Activated CD8-positive, alpha-beta memory T cell treated with anti-CD3 and anti-CD28 coated beads, Interleukin-2, amount 50 U/mL, for 1 hour (primary cell): ENCODE results near the gene TMEM94.
"Not testable (repeated sequence)": the region's sequence is repeated elsewhere in the genome, so short reads cannot be mapped to it uniquely, and the experiment has no call there.

ENCODE experiments used
- DNase-seq: peaks from one replicate; pipeline ENCODE4 v3.0.0-alpha.2; 2020; ENCODE audit errors: extremely low read depth

TMEM94 gene

DNA sequence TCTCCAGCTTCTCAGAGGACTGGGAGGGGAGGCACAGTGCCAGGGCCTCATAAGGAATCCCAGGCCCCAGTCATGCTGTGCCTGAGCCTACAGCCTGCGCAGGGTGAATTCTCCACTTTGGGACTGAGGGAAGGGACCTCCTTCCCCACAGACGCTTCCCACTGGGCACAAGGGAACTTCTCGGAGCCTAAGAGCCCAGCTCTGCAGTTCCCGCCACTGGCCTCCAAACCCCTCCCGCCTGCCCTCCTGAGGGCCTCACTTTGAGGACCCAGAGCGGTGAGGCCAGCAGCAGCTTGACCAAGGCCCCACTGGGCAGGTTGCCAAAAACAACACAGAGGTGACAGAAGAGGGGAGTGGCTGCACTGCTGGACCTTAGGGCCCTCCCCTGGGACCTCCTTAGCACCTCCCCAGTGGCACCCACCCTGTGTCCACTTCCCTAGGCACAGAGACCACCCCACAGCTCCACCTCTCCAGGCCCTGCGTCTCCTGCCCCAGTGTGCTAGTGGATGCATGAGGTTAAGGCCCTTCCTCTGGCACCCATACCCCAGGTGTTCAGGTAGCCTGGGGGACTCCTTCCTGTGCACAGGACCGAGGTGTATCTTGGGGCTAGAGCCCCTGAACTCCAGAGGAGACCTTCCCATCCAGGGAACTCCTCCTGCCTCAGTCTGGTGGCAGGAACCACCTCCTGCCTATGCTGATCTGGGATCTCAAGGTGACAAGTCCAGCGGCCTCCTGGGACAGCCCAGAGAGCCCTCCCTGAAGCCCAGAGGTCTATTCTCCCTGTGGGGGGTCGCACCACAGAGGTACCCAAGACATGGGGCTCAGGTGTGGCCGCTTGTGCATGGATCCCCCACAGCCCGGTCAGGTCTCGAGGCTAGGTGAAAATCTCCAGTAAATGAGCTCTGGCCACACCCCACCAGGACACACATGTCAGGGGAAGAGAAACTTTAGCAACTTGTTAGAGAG, 55.5 kb downstream of the TMEM94 start:
- no peak for DNase-seq

DNA sequence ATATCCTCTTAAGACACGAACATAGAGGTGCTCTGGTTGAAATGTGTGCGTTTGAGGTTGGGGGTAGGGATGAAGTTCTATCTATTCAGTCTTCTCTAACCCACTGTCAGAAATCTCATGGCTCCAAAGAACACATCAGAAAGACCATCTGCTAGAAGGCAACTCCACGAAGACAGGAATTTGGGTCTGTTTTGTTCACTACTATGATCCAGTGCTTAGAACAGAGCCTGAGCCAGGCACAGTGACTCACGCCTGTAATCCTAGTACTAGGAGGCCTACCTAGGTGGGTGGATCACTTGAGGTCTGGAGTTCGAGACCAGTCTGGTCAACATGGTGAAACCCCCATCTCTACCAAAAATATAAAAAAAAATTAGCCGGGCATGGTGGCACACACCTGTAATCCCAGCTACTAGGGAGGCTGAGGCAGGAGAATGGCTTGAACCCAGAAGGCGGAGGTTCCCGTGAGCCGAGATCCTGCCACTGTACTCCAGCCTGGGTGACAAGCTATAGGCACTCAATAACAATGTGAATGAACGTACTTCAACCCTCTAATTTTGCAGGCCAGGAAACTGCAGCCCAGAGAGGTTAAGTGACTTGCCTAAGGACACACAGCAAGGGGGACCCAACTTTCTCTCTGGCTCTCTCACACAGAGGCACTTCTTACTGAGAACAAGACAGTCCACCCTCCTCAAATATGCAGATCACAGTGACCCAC, 56.6 kb downstream of the TMEM94 start:
- no peak for DNase-seq

DNA sequence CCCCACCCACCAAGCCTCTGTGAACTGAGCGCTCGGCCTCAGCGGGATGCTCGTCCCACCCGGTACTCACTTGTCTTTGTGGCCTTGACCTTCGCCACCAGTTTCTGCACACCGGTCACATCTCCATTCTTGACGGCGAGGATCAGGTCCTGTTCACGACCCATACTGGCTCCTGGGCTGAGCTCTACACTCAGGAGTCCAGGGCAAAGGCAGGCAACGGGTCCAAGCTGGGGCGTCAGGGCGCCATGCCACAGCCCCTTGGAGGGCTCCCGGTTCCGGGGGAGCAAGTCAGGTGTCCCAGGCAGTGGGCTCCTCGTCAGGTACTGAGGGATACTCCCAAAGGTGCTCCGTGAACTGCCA, 57.2 kb downstream of the TMEM94 start:
- DNase-seq, result no peak

DNA sequence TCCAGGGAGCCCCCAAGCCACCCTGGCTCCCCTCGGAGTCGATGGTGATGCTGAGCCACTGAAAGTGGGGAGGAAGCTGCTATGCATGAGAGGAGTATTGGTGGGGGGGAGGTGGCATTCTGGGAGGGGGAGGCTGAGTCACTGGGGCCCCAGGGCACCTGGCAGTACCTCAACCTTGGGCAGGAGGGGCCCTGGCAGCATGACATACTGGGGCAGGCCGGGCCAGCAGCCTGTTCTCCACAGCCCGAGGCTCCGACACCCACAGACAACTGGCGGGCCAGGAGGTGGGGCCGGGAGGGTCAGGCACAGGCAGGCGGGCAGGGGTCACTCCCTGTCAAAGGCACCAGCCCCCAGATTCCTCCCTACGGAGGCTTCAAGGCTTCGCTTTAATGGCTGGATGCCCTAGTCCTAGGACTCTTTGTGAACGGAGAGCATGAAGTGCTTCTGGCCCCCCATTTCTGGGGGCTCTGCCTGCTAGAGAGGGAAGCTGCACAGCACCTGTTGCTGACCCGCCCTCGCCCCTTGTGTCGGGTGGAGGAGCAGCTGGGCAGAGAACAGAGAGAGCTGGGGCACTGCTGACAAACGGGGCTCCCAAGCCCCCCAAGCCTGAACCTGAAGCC, 58.0 kb downstream of the TMEM94 start:
- no peak for DNase-seq

DNA sequence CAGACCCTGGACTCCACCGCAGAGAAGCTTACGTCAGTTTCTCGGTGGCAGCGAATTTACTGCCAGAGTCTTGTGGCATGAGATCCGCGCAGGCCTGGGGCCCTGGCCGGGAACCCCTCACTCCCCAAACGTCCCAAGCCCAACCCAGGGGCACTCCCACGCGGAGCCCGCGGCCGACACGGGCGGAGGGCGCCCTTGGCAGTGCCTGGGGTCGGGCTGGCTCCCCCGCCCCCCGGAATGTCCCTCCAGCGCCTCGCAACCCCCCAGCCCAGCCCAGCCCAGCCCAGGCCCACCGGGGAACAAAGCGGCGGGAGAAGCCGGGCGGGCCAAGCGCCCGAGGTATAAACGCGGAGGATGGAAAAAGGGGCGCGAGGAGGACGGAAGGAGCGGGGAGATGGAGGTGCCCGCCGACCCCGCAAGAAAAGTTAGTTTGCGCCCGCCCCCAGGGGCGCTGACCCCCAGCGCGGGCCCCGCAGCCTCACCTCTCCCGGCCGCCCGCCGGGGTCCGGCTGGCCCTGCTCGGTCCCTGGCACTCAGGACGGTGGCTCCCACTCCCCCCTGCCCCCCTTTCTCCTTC, 58.6 kb downstream of the TMEM94 start:
- DNase-seq, result no peak

DNA sequence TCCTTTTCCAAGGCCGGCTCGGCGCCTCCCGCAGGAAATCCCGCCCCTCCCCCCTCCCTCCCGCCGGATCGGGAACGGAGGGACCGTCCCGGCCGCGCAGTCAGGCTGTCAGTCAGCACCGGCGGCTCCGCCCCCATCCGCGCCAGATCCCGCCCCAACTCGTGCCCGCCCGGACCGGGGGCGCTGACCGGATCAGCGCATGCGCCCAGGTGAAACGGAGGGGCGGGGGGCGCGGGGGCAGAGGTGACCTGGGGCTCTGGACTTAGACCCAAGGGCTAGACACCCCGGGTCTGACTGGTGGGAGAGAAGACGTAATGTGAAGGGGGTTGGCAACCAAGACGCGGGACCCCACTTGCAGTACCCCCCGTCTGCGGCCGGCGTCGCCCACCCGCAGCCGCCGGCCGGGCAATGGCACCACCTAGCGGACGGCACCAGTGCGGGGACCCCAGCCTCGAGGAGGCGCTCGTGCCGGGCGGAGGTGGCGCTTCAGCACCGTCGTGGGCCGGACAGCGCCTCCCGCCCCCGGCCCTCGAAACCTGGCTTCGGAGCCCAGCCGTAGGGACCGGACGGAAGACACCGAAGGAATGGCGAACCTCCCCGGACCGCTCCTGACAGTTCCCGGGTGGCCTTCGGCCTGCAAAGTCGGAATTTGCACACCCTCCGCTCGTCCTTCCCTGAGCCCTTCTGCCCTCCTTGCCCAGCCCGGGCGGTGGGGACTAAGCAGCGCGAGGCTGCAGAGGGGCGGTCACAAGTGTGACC, 59.2 kb downstream of the TMEM94 start, which contains the start of gene CASKIN2:
CASKIN2 (minus strand) TSS at position 42 of the 759 bp plus-strand sequence. CDS start 1,733 bp downstream, outside the sequence.
- DNase-seq, result no peak

DNA sequence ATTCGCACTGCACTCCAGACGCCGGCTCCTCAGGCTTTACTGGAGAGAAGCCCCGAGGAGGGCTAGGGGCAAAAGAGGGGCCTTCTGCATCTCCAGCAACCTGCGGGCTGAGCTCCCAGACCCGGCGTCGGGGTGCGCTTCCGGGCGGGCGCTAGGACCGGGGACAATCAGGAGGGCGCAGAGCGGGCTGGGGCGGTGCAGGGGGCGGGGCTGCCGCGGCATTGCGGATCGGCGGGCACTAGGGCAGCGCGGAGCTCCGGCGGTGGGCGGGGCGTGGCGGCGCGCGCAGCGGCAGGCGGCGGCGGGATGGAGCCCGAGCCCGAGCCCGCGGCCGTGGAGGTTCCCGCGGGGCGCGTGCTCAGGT, 59.8 kb downstream of the TMEM94 start, which contains the start of gene TSEN54:
TSEN54 (plus strand) TSS at position 274 of the 364 bp plus-strand sequence; CDS start at position 307, 33 bp downstream.
- peak; percentile 77 for DNase-seq

DNA sequence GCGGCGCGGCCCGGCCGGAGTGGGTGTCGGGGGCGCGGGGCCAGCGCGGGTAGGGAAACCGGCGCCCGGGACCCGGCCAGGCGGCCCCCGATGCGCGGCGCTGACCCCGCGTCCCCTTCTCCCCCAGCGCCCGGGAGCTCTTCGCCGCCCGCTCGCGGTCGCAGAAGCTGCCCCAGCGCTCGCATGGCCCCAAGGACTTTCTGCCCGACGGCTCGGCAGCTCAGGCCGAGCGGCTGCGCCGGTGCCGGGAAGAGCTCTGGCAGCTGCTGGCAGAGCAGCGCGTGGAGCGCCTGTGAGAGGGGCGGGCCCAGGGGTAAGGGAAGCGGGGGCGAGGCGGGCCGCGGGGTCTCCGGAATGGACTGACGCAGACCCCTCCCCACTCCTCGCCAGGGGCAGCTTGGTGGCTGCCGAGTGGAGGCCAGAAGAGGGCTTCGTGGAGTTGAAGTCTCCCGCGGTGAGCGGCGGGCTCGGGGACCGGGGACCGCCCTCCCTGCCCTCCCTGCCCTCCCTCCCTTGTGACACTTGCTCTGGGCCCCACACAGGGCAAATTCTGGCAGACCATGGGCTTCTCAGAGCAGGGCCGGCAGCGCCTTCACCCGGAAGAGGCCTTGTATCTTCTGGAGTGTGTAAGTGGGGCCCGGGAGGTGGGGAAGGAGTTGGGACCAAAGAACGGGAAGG, 60.3 kb downstream of the TMEM94 start:
- no peak for DNase-seq

DNA sequence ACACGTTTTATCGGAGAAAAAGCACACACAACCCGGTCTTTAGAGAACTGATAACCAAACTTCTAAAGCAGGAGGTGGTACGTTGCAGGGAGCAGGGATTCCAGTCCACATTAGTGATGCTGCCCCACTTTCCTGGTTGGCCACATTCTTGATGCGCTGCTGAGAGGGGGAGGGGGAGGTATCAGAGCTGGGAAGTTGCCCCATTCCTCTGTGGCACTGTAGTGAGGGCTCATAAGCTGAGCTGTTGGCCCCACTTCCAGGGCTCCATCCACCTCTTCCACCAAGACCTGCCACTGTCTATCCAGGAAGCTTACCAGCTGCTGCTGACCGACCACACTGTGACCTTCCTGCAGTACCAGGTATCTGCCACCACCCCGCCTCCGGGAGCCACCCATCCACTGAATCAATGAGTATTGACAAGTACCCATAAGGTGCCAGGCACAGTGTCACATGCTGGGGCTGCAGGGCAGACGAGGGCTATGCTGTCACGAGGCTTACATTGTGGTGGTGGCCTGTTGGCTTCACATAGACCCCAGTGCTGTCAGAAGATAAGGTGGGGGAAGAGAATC, 60.9 kb downstream of the TMEM94 start:
- no peak for DNase-seq

DNA sequence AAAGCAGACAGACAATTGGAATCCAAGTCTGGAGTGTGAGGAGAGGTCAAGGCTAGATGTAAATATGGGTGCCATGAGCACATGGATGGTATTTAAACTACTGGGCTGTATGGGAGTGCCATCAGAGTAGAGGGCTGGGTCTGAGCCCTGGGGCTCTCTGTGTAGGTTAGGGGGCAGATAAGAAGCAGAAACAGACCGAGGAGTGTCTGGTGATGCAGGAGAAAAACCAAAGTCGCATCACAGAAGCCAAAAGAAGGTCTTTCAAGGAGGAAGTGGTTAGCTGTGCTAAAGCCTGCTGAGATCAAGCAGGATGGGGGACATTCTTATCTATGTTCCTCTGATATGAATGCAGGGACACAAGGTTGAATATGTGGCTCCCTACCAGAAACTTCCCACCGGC, 61.8 kb downstream of the TMEM94 start:
- peak; percentile 48 for DNase-seq

DNA sequence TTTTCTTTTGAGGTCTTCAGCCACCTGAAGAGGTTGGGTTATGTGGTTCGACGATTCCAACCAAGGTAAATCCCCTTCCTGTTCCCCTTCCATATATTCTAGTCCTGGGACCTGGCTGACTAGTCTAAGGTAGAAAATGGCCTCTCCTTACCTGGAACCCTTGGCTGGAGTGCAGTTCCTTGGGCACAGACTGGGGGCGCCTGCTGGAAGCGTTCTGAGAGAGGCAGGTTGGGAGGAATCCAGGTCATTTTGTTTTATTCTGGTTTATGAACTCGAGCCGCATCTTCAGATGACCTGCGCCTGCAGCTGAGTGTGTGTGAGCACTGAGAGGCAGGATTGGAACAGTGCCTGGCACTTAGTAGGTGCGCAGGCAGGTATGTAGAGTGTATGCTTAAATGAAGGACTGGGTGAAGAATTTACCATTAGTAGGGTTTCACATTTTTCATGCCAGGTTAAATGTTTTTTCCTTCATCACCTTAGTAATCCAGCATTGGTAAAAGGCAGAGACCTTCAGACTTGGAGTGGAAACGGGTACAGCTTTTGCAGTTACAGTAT, 62.6 kb downstream of the TMEM94 start:
- DNase-seq, result no peak

DNA sequence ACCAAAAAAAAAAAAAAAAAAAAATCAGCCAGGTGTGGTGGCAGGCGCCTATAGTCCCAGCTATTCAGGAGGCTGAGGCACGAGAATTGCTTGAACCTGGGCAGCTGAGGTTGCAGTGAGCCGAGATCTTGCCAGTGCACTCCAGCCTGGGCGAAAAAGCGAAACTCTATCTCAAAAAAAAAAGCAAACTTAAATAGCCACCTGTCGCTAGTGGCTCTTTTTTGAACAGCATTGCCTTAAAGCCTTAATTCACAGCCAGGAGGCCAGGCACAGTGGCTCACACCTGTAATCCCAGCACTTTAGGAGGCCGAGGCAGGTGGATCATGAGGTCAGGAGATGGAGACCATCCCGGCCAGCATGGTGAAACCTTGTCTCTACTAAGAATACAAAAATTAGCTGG, 64.0 kb downstream of the TMEM94 start:
- not testable (repeated sequence) for DNase-seq

DNA sequence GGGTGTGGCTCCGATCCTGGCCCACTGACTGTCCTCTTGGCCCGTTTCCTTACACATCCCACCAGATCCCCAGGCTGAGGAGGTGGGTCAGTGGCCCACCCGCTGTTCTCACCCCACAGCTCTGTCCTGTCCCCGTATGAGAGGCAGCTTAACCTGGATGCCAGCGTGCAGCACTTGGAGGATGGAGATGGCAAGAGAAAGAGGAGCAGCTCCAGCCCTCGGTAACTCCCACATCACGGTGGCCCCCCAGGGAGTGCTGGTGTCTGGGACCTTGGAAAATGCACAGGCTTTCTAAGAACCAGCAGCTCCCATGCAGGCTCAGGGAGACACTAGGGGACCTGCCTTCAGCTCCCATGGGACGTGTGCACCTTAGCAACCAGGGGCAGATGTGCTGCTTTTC, 64.9 kb downstream of the TMEM94 start:
- no peak for DNase-seq

DNA sequence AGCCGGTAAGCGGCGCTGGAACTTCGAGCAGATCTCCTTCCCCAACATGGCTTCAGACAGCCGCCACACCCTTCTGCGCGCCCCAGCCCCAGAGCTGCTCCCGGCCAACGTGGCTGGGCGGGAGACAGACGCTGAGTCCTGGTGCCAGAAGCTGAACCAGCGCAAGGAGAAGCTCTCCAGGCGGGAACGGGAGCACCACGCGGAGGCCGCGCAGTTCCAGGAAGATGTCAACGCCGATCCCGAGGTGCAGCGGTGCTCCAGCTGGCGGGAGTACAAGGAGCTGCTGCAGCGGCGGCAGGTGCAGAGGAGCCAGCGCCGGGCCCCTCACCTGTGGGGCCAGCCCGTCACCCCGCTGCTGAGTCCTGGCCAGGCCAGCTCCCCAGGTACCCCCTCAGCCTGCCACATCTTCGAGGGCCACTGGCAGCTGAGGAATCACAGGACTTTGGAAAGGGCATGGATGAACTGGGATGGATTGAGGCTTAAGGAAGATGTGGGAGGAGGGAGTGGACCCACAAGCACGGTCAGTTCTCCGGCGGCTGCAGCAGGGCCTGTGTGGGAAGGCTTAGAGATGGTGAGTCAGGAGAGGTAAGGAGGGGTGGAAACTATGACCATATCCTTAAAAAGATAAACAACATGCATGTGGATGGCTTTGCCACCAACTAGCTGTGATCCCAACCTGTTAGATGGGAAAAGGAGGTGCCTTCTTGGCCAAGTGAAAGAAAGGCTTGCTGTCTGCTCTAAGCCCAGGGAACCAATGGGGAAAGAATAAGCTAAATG, 65.7 kb downstream of the TMEM94 start:
- DNase-seq, result no peak

DNA sequence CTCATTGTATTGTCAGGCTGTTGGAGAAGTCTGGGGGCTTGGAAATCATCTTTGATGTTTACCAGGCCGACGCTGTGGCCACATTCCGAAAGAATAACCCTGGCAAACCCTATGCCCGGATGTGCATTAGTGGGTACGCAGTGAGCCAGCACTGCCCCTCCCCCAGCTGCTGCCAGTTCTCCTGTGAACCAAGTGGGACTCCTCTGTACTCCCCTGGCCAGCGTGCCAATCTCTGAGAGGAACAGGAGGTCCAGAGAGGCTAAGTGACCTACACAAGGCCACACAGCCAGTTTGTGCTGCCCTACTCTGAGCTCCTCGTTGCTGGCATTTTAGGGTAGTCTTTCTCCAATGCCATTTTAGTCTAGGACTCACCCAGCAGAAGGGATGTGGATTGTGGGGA, 67.2 kb downstream of the TMEM94 start:
- DNase-seq, result no peak

DNA sequence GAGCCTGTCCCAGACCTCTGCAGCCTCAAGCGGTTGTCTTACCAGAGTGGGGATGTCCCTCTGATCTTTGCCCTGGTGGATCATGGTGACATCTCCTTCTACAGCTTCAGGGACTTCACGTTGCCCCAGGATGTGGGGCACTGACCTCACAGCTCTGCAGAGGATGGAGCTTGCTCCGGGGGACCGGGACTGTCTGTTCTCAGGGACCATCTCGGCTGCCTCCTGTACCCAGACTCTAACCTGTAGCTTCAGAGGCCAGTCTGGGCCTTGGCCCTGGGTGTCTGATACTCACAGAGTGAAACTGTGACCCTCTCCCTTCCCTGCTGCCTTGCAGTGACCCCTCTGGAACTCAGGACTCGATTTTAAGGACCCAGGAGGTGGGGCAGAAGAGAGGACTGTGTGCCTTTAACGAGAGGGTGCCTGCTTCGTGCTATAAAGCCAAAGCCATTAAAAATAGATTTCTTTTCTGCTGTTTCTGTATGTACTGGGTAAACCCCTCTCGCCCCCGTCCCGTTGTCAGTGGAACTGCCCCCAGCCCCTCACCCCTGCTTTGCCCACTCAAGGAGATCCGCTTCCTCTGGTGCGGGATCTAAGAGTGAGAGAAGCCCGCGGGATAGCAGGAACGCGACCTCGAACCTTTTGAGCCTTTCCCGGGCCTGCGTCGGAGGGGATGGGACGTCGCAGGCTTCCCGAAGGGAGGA, 68.0 kb downstream of the TMEM94 start:
- no peak for DNase-seq

DNA sequence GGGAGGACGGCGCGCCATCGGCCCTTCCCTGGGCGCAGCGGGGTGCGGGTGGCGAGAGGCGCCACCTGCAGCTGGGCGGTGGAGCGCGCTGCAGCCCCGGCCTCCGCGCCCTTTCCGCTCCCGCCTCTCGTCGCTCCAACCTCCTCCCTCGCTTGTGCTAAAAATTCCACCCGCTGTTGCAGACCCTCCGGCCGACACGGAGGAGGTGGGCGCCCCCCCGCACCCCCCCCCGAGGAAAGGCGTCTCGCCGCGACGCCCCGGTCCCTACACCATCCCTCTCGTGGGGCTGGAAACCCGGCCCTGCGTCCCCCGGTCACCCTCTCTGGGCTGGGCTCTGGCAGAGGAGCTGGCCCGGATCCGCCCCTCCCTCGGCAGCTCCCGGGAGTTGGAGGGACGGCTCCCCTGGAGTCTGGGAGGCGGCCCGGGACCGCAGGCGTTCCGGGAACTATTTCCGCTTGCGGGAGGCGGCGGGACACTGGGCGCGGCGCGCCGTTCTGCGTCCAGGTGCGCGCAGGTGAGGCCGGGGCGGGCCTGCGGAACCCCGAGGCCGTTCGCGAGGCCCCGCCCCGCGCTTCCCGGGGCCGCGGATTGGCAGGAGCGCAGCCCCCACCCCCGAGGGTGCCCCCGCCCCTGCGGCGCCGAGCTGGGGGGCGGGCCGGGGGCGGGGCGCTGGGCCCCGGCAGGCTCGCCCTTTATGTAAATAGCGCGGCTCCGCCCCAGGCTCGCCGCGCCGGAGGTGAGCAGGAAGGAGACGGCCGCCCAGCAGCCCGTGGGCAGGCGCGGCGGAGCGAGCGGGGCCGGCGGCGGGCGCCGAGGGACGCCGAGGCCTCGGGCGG, 68.8 kb downstream of the TMEM94 start, which contains the start of gene LLGL2:
LLGL2 (plus strand) TSS at position 728 of the 836 bp plus-strand sequence. CDS start 17,730 bp downstream, outside the sequence.
- DNase-seq, result peak; percentile 49
